ENCODE measurements around the gene ZHX3.

Gene ZHX3

DNA sequence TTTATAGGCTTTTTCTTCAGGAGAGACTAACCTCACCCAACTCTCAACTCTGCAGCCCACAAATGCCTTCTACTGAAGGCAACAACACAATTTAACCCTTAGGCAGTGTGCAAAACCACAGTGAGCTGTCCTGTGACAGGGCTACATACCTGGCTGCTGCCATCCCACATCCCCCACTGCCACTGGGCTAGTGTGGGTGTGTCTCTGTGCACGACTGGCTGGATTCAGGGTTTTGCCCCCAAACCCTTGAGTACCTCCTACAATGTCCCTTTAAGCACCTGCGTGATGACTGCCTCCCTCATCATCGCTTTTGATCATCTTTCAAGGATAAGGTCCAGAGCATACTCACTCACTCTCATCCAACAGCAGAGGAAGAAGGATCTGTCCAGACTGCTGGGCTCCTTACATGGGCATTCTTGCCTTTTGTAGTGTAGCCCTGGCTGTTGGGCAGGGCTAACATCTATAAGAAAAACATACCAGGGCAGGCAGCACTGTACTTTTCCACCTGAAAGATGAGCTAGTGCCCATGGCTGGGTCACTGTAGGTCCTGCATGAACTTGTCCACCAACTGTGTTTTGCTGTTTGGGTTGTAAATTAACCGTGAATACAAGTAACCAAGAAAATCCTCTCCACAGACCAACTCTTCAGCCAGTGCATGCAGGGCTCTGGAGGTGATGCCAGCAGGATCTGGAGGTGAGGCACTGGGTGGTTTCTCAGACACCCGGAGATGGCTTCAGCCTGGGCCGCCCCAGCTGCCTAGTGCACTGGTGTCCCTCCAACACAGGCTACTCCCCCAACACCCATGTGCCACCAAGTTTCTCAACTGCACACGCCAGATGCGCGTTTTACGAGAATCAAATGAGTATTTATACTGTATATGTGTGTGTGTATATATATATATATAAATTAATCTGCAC lies 135.0 kb downstream of the ZHX3 start:
- no peak for DNase-seq

DNA sequence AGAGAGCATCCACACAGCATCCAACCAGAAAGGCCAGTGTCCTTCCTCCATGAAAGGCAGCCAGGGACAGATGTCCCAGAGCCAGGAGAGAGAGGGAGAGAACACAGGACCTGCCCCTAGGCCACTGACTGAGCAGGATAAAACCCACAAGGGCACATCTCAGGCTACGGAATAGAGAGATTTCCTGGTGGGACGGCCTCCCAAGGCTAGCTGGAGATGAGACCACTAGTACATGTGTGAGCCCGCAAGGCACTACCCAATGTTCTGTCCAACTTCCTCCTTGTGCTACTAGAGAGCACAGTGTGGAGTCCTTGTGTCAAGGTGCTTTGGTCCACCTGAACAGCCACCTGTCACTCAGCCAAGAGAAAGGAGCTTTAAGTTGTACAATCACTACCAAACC lies 136.0 kb downstream of the ZHX3 start:
- no peak for DNase-seq

- no peak for DNase-seq
These were observed 136.8 kb downstream of the ZHX3 start for GRCh38 chr20:41180599-41181333.

GRCh38 chr20:41179961-41180360 lies 137.6 kb downstream of the ZHX3 start:
- no peak for DNase-seq

- no peak for DNase-seq
These were observed 138.6 kb downstream of the ZHX3 start for GRCh38 chr20:41178904-41179432.

DNA sequence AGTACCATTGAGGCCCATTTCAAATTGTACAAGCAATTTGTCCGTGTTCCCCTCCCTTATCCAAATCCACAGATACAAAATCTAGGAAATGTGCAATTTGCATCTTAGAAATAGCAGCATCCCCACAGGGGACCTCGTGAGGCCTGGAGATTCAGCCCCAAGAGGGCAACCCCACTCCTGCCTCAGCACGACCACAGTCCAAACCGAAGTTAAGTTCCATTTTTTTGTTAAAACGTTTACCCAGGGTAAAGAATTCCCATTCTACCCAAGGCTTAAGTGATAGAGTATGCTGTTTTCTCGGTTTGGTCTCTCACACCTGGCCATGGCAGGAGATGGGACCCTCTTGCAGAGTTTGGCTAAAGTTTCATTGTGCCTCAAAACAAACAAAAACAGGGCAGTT lies 139.0 kb downstream of the ZHX3 start:
- DNase-seq = no peak

DNA sequence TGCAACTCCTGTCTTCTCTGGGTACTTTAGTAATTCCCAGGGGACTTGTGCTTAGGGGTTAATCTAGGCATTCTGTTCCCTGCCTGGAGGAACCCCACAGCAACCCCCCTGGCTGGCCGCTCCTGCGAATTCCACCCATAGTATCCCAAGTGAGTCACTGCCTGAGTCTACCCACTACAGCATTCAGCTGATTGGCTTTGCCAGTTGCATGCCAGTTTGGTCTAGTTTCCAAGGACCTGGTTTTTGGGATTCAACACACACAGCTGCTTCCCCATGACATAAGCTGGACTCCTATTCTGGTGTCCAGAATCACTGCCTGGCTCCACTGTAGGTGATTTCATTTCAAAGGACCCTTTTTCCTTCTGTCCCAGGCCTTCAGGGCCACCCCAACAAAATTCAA lies 139.9 kb downstream of the ZHX3 start:
- DNase-seq = no peak

DNA sequence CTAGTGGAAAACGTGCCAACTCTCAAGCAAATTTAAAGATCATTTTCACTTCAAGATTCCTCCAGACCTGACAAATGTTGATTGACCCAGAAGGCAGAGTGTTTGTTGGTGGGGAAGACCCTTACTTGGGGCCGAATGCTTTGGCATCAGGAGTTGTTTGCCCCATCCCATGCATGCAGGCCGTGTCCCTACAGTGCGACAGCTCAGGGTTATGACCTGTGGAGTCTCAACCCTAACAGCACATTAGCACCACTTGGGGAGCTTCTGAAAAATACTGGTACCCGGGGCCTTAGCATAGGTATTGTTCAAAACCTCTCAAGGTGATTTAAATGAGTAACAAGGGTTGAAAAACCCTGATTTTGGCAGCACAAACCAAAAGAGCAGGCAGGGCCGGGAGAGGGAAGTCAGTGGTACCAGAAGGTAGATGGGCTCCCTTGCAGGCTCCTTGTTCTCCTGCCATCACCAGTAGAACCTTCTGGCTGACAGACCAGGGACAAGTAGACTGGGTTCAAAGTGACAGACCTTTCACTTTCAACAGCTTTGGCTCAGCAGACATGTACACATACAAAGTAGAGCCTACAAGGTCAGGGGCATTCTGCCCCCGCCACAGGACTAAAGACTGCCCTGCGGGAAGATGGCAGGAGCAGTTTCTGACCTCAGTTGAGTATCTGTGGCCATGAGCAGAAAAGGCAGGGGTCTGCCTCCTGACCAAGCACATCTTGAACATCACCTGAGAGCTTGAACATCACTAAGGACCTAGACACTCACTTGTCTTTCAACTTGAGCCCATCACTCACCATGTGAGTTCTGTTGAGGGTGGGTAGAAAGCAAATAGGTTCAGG lies 140.6 kb downstream of the ZHX3 start:
- DNase-seq = no peak

- no peak for DNase-seq
These were observed 141.7 kb downstream of the ZHX3 start for GRCh38 chr20:41175727-41176330.

DNA sequence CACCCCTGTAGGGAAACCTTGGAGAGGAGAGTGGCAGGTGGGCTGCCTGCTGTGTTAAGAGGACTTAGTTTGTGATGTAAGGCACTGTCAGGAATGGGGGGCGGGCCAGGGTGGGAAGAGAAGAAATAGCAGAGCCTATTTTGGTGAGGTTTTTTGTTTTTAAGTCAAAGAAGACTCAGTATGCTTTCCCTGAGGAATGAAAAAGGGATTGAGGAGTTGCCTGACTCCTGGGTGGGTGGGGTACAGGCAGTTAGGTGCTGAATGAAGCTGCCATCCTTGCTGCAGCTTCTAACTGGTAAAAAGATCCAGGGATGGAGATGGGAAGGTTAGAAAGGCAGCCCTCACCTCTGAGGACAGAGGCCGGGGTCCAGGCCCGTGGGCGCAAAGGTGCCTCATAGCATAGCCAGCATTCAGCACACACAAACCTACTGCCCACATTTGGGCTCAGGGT lies 142.3 kb downstream of the ZHX3 start:
- no peak for DNase-seq

DNA sequence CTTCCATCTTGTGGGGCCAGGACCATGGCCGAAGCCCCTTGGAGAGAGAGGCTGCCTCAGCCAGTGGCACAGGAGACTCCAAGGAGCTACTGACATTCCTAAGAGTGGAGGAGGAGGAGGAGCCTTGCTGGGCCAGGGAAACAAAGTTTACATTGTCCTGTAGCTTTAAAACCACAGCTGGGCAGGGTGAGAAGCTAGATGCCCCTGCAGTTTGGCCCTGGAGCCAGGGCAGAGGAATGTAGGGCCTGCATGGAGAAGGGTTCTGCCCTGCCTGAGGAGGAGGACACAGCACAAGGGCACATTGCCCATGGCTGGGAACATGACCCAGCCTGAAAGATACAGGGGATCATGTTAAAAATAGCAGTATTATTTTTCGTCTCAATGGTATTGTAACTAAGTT lies 142.7 kb downstream of the ZHX3 start:
- DNase-seq = no peak

- DNase-seq = no peak
These were observed 143.2 kb downstream of the ZHX3 start for GRCh38 chr20:41174373-41174772.

DNA sequence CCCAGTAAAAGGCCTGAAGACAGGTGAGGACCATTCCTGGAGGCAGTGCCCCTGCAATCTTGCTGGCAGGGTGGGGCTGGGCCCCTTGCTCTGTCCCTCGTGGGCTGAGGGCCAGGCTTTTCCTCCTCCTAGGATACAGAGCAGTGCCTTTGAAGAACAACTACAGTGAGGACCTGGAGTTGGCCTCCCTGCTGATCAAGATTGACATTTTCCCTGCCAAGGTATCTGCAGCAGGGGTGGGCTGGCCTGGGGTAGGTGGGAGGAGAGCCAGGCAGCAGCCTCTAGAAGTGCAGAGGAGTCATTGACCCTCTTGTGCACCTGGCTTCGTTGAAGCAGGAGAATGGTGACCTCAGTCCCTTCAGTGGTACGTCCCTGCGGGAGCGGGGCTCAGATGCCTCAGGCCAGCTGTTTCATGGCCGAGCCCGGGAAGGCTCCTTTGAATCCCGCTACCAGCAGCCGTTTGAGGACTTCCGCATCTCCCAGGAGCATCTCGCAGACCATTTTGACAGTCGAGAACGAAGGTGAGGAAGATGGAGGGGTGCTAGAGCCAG lies 143.7 kb downstream of the ZHX3 start:
- no peak for DNase-seq

GRCh38 chr20:41173161-41173721 lies 144.3 kb downstream of the ZHX3 start:
- DNase-seq = peak; percentile 54

DNA sequence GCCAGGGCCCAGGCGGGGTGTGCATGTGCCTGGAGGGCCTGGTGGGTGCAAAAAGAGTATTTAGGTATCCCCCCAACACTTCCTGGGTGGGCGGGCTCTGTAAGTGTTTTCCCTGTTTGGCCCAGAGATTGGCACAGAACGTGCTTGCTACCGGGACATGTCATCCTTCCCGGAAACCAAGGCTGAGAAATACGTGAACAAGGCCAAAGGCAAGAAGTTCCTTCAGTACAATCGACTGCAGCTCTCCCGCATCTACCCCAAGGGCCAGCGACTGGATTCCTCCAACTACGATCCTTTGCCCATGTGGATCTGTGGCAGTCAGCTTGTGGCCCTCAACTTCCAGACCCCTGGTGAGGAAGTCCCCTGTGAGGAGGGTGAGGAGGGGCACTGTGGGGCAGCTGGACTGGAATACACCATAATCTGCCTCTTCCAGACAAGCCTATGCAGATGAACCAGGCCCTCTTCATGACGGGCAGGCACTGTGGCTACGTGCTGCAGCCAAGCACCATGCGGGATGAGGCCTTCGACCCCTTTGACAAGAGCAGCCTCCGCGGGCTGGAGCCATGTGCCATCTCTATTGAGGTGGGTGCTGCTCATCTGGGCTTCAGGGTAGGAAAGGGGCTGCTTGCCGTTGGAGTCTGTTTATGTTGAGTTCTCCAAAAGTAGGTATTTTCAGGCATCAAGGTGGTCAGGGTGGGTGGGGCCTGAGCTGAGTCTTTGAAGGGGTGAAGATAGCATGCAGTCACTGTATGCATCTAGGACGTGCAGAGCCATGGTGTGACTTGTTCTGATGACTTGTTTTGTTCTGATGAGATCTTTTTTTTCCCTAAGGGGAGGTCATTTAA lies 145.0 kb downstream of the ZHX3 start:
- DNase-seq = no peak

DNA sequence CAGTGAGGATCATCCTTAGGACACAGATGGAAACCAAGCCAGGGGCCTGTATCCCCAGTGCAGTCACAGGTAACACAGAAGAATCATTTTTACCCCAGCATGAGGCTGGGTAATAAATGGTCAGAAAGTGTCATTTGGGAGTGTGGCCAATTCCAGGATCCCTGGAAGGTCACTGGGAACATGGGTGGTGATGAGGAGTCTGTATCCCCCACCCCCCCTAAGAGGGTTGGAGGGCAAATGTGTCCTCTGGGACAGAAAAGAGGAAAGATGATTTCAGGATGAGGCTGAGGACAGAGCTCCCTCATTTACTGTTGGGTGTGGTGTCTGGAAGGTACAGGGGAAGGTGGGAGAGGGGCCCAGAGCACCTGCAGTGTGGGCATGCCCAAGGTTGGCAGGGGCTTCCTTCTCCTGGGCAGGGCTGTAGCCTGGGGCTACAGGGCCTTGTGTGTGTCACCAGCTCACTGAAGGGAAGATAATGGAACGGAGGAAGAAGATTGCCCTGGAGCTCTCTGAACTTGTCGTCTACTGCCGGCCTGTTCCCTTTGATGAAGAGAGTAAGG lies 145.7 kb downstream of the ZHX3 start:
- DNase-seq = no peak

GRCh38 chr20:41170386-41171105 lies 147.0 kb downstream of the ZHX3 start:
- DNase-seq = no peak

GRCh38 chr20:41169791-41170351 lies 147.7 kb downstream of the ZHX3 start:
- DNase-seq = no peak

DNA sequence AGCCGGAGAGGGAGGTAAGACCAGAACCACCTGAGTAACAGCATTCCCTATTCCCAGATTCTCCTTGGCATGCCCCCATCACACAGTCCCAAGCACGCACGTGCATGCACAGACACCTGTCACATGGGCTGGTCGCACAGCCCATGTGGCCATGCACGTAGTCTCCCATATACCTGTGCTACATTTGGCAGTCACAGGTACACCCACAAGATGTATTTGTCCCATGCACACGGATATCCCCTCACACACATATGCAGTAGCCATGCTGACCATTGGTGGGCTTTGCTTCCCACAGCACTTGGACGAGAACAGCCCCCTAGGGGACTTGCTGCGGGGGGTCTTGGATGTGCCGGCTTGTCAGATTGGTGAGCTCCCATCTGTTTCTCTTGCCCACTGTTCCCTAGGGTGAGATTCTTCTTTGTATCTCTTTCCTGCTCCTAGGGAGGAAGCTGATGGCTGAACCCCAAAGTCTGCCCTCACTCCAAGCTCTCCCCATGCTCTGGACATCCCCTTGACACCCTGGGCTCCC lies 148.3 kb downstream of the ZHX3 start:
- DNase-seq = no peak

Data from effector CD4-positive, alpha-beta T cell (primary cell).